NCI-H146 (cell line): ENCODE measurements around the gene ATP1A3.
"Not testable (repeated sequence)": the region's sequence is repeated elsewhere in the genome, so short reads cannot be mapped to it uniquely, and the experiment has no call there.

Experiments used
- DNase-seq: peaks from one replicate; lab custom pipeline; 2025; lab: John Stamatoyannopoulos, UW

The ATP1A3 gene

DNA sequence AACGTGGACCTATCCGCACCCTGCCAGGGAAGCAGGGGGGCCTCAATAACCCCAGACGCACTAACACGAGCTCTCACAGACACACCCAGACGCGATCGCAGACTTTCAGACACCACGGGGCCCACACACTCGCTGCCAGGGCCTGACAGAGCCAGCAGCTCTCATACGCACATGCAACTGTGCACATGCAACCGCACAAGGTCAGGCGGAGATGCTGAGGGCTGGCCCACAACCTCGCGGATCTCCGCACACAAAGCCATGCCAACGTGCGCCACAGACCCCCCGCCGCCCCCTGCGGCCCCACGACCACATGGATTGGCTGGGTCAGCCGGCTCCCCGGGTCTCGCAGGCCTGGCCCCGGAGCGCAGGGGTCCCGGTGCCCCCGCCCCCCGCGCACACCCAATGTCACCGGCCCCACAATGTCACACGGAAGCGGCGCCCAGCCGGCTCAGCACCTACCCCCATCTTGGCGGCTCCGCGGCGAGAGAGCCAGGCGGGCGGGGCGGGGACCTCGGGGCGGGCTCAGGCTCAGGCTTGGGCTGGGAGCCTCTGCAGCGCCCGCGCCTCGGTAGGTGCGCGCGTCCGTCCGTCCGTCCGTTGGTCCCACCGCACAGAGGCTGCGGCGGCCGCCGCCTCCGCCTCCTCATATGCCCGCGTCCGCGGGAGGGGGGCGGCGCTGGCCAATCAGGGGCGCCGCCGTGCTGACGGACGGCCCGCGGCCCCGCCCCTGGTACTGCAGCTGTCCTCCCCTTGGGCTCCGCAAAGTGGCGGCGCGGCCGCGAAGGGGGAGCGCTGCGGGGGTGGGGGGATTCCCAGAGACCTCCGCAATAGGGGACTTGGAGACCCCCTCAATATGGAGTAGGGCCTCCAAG, at the start of gene ATP1A3:
ATP1A3 (minus strand) TSS at position 619 of the 872 bp plus-strand sequence; CDS start at position 465, 154 bp downstream.
- DNase-seq = peak; percentile 87

GRCh38 chr19:42042455-42043170, 48.6 kb upstream of the ATP1A3 start:
- DNase-seq = no peak

DNA sequence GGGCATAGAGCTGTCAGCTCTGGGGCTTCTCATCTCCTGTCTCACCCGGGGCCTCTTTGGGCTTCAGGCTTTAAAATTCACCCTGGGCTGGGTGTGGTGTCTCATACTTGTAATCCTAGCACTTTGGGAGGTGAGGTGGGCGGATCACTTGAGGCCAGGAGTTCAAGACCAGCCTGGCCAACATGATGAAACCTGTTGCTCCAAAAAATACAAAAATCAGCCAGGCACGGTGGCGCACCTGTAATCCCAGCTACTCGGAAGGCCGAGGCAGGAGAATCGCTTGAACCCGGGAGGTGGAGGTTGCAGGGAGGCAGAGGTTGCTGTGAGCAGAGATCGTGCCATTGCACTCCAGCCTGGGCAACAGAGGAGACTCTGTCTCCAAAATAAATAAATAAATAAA, 46.5 kb upstream of the ATP1A3 start:
- DNase-seq = not testable (repeated sequence)

DNA sequence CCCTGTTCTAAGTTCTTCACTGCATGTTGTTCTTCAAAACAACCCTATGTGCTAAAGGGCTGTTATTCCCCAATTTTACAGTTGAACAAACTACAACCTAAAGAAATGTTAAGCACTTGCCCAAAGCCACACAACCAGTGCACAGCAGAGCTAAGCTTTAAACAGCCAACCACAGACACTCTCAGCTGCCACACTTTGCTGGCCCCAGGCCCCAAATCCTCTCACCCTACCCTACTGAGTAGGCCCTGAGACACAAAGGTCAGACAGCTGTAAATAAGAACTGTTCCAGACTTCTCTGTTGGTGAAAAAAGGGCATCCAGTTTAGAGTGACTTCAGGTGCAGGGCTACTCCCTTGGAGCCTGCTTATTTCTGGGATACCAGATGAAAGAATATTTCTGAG, 46.0 kb upstream of the ATP1A3 start:
- DNase-seq = no peak

- no peak for DNase-seq
Observed at GRCh38 chr19:42038666-42039065, 44.6 kb upstream of the ATP1A3 start.

DNA sequence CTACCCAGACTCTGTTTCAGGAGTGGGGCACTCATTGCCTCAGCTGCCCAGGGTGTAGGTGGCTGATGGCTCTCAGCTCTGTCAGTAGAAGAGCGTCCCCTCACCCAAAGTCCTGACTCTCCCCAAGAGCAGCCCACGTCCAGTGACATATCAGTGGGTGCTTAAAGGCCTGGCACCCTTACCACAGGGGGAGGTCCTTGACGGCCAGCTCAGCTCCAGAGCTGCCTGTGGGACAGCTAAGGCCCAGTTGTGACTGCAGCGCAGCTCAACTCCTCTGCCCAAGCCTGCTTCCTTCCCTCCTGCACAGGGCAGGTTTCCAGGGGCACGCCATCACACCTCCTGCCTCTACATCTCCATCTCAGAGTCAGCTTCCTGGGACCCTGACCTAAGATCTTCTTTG, 43.6 kb upstream of the ATP1A3 start:
- no peak for DNase-seq

DNA sequence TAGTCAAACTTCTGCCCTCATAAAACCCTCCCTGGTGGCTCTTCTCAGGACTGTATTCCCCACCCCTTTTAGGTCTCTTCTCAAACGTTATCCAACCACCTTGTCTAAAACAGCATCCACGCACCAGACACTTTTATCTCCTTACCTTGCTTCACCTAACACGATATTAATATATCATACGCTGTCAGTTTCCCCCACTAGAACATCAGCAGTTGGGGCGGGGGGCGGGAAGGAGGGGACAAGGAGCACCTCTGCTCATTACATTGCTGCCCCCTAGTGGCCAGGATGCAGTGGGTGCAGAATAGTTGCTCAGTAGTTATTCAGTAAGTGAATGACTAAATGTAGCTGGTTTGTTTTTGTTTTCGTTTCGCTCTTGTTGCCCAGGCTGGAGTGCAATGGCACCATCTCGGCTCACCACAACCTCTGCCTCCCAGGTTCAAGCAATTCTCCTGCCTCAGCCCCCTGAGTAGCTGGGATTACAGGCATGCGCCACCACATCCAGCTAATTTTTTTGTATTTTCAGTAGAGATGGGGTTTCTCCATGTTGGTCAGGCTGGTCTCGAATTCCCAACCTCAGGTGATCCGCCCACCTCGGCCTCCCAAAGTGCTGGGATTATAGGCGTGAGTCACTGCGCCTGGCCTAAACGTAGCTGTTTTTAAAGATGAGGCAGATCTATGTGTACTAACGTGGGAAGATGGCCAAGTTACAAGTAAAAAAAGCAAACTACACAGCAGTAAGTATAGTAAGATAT, 40.8 kb upstream of the ATP1A3 start:
- peak; percentile 74 for DNase-seq

DNA sequence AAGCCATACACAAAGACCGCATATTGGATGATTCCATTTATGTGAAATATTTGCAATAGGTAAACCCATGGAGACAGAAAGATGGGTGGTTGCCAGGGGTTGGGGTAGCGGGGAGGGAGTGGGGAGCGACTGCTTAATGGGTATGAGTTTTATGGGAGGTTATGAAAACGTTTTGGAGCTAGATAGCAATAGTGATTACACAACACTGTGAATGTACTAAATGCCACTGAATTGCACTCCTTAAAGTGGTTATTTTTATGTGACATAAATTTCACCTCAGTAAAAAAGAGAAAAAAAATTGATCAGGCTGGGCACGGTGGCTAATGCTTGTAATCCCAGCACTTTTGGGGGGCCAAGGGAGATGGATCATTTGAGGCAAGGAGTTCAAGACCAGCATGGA, 39.4 kb upstream of the ATP1A3 start:
- DNase-seq = no peak

DNA sequence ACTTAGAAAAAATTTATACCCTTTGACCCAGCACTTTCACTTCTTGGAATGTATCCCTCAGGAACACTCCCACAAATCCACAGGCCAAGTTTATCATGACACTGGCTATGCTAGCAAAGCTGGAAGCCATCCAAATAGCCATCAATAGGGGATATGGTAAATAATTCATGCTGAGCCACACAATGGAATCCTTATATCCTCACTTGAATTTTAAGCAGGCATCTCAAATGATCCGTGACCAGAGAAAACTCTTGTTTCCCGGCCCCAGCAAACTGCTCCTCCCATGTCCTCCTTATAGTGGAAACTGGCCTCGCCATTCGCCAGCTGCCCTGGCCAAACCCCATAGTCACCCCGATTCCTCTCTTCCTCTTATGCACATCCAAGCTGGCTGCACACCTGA, 38.4 kb upstream of the ATP1A3 start:
- DNase-seq = peak; percentile 99

- no peak for DNase-seq
Observed at GRCh38 chr19:42030645-42031440, 36.8 kb upstream of the ATP1A3 start.

GRCh38 chr19:42028304-42029216, 34.5 kb upstream of the ATP1A3 start:
- DNase-seq = no peak

DNA sequence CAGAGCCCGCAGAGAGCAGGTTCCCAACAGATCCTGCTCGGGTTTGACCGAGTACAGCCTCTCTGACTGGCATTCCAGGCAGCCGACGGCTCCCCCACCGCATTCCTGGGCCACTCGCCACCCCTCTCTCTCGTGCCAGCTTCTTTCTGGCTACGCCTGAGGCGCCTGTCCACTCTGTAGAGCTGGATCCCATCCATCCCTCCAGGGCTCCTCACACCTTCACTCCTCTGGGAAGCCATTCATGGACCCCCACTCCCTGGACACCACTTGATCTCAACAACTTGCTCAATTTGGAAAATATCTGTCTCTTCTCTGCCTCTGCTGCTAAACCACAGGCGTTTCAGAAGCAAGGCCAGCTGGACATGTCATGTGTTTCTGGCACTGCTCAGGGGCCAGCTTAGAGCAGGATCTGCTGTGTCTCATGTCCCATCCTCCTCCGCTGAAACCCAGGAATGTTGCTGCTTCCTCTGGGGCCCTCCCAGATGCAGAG, 30.6 kb upstream of the ATP1A3 start:
- no peak for DNase-seq

GRCh38 chr19:42023943-42024260, 29.9 kb upstream of the ATP1A3 start:
- no peak for DNase-seq

DNA sequence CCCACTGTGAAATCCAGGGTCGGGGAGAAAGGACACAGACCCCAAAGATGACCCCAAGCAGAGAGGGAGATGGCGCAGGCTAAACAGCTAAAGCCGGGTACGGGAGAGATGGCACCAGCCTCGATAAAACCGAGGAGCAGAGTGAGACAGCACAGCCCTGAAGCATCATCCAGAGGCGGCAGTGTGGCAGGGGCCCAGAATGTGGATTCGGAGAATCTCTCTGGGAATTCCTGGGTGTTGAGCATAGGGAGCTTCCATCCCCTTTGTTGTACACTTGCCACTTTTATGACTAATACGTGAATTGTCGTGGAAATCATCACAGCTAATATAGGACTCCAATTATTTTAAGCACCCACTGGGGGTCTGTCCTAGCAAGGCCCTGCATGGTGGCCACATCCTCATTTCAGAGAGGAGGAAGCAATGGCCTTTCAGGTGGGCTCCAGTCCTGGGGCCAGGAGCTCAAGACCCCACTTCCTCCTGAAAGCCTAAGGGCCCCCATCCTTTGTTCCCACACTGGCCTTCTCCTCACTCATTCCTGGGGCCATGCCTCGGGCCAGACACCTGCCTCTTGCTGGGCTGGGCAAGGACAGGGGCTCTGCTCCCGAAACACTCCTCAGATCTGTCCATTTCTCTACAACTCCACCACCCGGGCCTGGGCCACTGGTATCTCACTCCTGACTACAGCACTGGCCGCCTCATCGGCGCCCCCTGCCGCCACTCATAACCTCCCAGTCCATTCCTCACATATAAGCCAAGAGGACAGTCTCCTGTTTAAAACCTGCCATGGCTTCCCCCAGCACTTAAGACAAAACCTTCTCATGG, 29.3 kb upstream of the ATP1A3 start:
- no peak for DNase-seq

DNA sequence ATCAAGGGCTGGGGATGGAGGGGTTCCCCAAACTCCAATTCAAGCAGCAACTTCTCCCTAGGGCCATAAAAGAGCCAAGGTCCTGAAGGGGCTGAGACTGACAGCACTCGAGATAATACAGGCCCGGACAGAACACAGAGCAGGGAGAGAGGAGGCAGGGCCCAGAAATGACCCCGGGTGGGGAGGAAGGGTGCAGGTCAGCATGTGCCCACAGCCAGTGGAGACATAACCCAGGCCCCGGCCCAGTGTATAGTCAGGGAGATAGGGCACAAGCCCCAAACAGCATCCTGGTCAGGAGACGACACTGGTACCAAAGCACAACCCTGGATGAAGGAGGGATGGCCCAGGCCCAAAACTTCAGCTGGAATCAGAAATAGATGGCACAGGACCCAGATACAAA, 28.6 kb upstream of the ATP1A3 start:
- no peak for DNase-seq

DNA sequence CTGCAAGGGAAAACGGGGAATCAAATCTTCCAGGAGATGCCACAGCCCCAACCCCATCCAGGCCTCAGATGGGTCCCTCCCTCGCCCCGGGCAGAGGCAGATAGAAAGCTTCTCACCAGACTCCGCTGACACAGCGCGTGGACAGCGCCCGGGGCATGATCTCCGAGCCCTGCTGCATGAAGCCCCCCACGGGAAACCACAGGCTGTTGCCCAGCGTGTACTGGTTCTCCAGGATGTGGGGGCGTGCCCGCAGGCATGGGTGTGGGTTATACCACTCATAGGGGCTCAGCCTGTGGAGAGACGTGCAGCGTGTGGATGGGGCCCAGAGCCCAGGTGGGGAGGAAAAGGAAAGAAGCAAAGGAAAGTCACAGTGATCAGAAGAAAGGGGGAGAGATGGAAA, 27.2 kb upstream of the ATP1A3 start:
- DNase-seq = no peak

DNA sequence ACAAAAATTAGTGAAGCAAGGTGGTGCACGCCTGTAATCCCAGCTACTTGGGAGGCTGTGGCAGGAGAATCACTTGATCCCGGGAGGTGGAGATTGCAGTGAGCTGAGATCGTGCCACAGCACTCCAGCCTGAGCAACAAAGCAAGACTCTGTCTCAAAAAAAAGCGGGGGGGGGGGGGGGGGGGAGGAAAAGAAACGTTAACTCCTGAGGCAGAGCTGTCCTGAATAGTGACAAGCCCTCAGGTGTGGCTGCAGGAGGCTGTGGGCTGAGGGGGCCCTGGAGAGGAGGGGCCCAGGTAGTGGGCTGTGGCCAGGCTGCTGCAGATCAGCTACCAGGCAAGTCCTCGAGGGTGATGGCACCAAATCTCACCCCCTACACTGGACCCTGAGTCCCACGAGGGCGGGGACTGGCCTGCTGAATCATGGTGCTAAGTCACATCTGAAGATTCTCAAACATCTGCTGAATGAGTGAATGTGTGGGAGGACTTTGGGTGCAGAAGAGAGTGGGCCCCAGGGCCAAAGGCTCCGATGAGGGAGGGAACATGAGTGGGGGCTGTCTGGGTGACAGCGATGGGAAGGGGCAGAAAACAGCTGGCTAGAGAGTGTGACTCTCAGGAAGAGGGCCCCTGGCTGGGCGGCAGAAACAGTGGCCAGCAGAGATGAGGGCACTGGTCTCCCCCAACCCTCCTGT, 24.6 kb upstream of the ATP1A3 start:
- DNase-seq = no peak

- DNase-seq = no peak
Observed at GRCh38 chr19:42017040-42017439, 23.0 kb upstream of the ATP1A3 start.

GRCh38 chr19:42012747-42013146, 18.7 kb upstream of the ATP1A3 start:
- DNase-seq = not testable (repeated sequence)
